ENCODE data around the gene CST5.

- TF ChIP-seq, protein P1, sequence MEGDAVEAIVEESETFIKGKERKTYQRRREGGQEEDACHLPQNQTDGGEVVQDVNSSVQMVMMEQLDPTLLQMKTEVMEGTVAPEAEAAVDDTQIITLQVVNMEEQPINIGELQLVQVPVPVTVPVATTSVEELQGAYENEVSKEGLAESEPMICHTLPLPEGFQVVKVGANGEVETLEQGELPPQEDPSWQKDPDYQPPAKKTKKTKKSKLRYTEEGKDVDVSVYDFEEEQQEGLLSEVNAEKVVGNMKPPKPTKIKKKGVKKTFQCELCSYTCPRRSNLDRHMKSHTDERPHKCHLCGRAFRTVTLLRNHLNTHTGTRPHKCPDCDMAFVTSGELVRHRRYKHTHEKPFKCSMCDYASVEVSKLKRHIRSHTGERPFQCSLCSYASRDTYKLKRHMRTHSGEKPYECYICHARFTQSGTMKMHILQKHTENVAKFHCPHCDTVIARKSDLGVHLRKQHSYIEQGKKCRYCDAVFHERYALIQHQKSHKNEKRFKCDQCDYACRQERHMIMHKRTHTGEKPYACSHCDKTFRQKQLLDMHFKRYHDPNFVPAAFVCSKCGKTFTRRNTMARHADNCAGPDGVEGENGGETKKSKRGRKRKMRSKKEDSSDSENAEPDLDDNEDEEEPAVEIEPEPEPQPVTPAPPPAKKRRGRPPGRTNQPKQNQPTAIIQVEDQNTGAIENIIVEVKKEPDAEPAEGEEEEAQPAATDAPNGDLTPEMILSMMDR (IDR thresholded peaks at IDR 0.05; ENCODE audit: low read length), result no peak
- TF ChIP-seq EZH2 (IDR thresholded peaks at IDR 0.05; ENCODE audit: borderline replicate concordance, low read length), result no peak
Measured at GRCh38 chr20:23879328-23879798, at the start of gene CST5.

Measured in OCI-LY1 (cell line).